BE2C (cell line): ENCODE results near the gene CEACAM3.

Source experiments
- DNase-seq: peaks from one replicate; pipeline ENCODE4 v3.0.0-alpha.2; 2020
- H3K27me3 ChIP-seq: fragments of 250-450 bp; sonication (Bioruptor Pico); 2 replicates; pipeline ENCODE4 v1.5.1; 2020; ENCODE audit warnings: mild to moderate bottlenecking
- H3K36me3 ChIP-seq: fragments of 250-450 bp; sonication (Bioruptor Pico); 2 replicates; pipeline ENCODE4 v1.5.1; 2020; ENCODE audit warnings: mild to moderate bottlenecking
- H3K4me1 ChIP-seq: fragments of 250-450 bp; sonication (Bioruptor Pico); 2 replicates; pipeline ENCODE4 v1.5.1; 2020
- H3K4me3 ChIP-seq: 2 replicates; pipeline ENCODE4 v1.5.1; 2011; ENCODE audit warnings: low read depth, low read length
- H3K9me3 ChIP-seq: fragments of 250-450 bp; sonication (Bioruptor Pico); 2 replicates; pipeline ENCODE4 v1.5.1; 2020
- CTCF ChIP-seq: IDR thresholded peaks from 2 replicates; pipeline ENCODE4 v1.5.1; 2012; ENCODE audit warnings: mild to moderate bottlenecking, low read depth, low read length

Gene CEACAM3

GRCh38 chr19:41808663-41809566 is 12.5 kb downstream of the CEACAM3 start:
- no peaks in the 10 kb centered on the region for H3K4me1 ChIP-seq
- no peak for DNase-seq
- H3K4me3 ChIP-seq, result no peak overlapping the region
- no peaks in the 10 kb centered on the region for H3K9me3 ChIP-seq
- no peaks in the 10 kb centered on the region for H3K36me3 ChIP-seq
- H3K27me3 ChIP-seq, result peaks cover 21% of the 10 kb centered on the region
- TF ChIP-seq CTCF, result no peak

GRCh38 chr19:41810301-41810700 is 13.9 kb downstream of the CEACAM3 start:
- H3K9me3 ChIP-seq, result no peaks in the 10 kb centered on the region
- no peaks in the 10 kb centered on the region for H3K4me1 ChIP-seq
- H3K27me3 ChIP-seq, result peaks cover 28% of the 10 kb centered on the region
- no peaks in the 10 kb centered on the region for H3K36me3 ChIP-seq
- DNase-seq, result no peak
- H3K4me3 ChIP-seq, result no peak overlapping the region
- no peak for TF ChIP-seq CTCF

GRCh38 chr19:41811036-41811435 is 14.6 kb downstream of the CEACAM3 start:
- Histone ChIP-seq H3K4me1 (no peaks in the 10 kb centered on the region), H3K27me3 (peaks cover 28% of the 10 kb centered on the region), H3K36me3 (no peaks in the 10 kb centered on the region), H3K9me3 (no peaks in the 10 kb centered on the region), H3K4me3 (no peak overlapping the region)
- no peak for DNase-seq
- no peak for TF ChIP-seq CTCF

GRCh38 chr19:41811981-41812380 is 15.6 kb downstream of the CEACAM3 start:
- H3K27me3 ChIP-seq, result peaks cover 30% of the 10 kb centered on the region
- no peak for DNase-seq
- no peak for TF ChIP-seq CTCF
- H3K36me3 ChIP-seq, result no peaks in the 10 kb centered on the region
- H3K9me3 ChIP-seq, result no peaks in the 10 kb centered on the region
- H3K4me1 ChIP-seq, result no peaks in the 10 kb centered on the region
- H3K4me3 ChIP-seq, result no peak overlapping the region

DNA sequence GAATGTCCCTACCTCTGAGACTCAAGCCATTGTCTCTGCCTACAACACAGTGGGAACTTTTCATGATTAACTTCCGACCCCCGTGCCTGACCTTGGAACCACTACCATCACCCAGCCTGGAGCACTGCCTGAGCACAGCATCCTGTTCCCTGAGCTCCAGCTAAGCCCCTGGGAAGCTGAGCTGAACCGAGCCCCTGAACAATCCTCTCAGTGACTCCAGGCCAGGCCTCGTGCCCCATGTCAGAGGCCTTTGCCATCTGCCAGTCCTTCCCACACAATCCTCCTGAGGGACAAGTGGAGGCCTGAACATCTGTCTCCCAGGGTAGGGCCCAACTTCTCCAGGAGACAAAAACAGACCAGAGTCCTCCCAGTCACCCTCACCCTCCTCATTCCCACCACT is 17.5 kb downstream of the CEACAM3 start:
- no peak for TF ChIP-seq CTCF
- H3K4me1 ChIP-seq, result no peaks in the 10 kb centered on the region
- no peaks in the 10 kb centered on the region for H3K9me3 ChIP-seq
- no peak overlapping the region for H3K4me3 ChIP-seq
- DNase-seq, result no peak
- peaks cover 36% of the 10 kb centered on the region for H3K27me3 ChIP-seq
- no peaks in the 10 kb centered on the region for H3K36me3 ChIP-seq

- no peak for DNase-seq
- Histone ChIP-seq H3K4me1 (no peaks in the 10 kb centered on the region), H3K36me3 (no peaks in the 10 kb centered on the region), H3K27me3 (peaks cover 45% of the 10 kb centered on the region), H3K4me3 (no peak overlapping the region), H3K9me3 (no peaks in the 10 kb centered on the region)
- no peak for TF ChIP-seq CTCF
Measured at GRCh38 chr19:41815301-41815700, 18.9 kb downstream of the CEACAM3 start.
